ENCODE measurements around the gene FGF7.

- TF ChIP-seq CTCF (IDR thresholded peaks at IDR 0.05), result no peak
- no peak for TF ChIP-seq POLR2A (IDR thresholded peaks at IDR 0.05)
These were observed 49.3 kb downstream of the FGF7 start for GRCh38 chr15:49472338-49472737.

Measured in testis (tissue), 2 donors.